Type B pancreatic cell (in vitro differentiated cells): ENCODE data around the gene ADORA3. TPM values are rescaled to one million over a fixed set of nuclear protein-coding genes. Genes with fewer than 3 reads are reported as not detected.

Experiments
- DNase-seq: peaks from one replicate; pipeline ENCODE4 v3.0.0; 2021; ENCODE audit warnings: mixed read lengths; ENCODE audit not compliant: unreplicated experiment; ENCODE audit errors: extremely low spot score
- H3K27ac Mint-ChIP-seq: 2 replicates; pipeline ENCODE4 v1.8.0; 2021; ENCODE audit warnings: mild to moderate bottlenecking, mixed read lengths
- H3K27me3 Mint-ChIP-seq: 2 replicates; pipeline ENCODE4 v1.8.0; 2021; ENCODE audit warnings: mixed read lengths
- H3K36me3 Mint-ChIP-seq: 2 replicates; pipeline ENCODE4 v1.8.0; 2021; ENCODE audit warnings: mixed read lengths
- H3K4me1 Mint-ChIP-seq: one replicate; pipeline ENCODE4 v1.8.0; 2021; ENCODE audit warnings: mixed read lengths; ENCODE audit not compliant: unreplicated experiment
- H3K4me3 Mint-ChIP-seq: 2 replicates; pipeline ENCODE4 v1.8.0; 2021; ENCODE audit warnings: mild to moderate bottlenecking, mixed read lengths
- H3K9me3 Mint-ChIP-seq: 2 replicates; pipeline ENCODE4 v1.8.0; 2021; ENCODE audit warnings: mixed read lengths
- CTCF ChIP-seq: fragments of 200-600 bp; sonication (generic); conservative IDR thresholded peaks from 2 replicates; pipeline ENCODE4 v1.5.0; 2021; ENCODE audit warnings: antibody characterized with exemption, mild to moderate bottlenecking
- total RNA-seq: library from RNA; stranded (reverse); gene quantifications from 2 replicates; pipeline ENCODE4 v1.2.1, GENCODE V29; 2021; ENCODE audit warnings: low replicate concordance

Gene ADORA3
- total RNA-seq, 1 donor from 2014 or later, result not detected

- no peak overlapping the region for H3K27ac Mint-ChIP-seq
- no peak for TF ChIP-seq CTCF
- H3K36me3 Mint-ChIP-seq, result peaks cover 5% of the 10 kb centered on the region
- H3K9me3 Mint-ChIP-seq, result no peaks in the 10 kb centered on the region
- no peak overlapping the region for H3K4me3 Mint-ChIP-seq
- no peaks in the 10 kb centered on the region for H3K4me1 Mint-ChIP-seq
- no peaks in the 10 kb centered on the region for H3K27me3 Mint-ChIP-seq
- no peak for DNase-seq
Observed at GRCh38 chr1:111471538-111471937, 31.9 kb downstream of the ADORA3 start.

- no peak overlapping the region for H3K27ac Mint-ChIP-seq
- H3K27me3 Mint-ChIP-seq, result no peaks in the 10 kb centered on the region
- no peak overlapping the region for H3K4me3 Mint-ChIP-seq
- H3K9me3 Mint-ChIP-seq, result no peaks in the 10 kb centered on the region
- TF ChIP-seq CTCF, result no peak
- no peaks in the 10 kb centered on the region for H3K4me1 Mint-ChIP-seq
- peaks cover 5% of the 10 kb centered on the region for H3K36me3 Mint-ChIP-seq
- no peak for DNase-seq
Observed at GRCh38 chr1:111471012-111471411, 32.4 kb downstream of the ADORA3 start.

GRCh38 chr1:111470596-111470995 is 32.8 kb downstream of the ADORA3 start:
- no peak for TF ChIP-seq CTCF
- DNase-seq, result no peak
- no peaks in the 10 kb centered on the region for H3K4me1 Mint-ChIP-seq
- peaks cover 5% of the 10 kb centered on the region for H3K36me3 Mint-ChIP-seq
- no peak overlapping the region for H3K27ac Mint-ChIP-seq
- H3K27me3 Mint-ChIP-seq, result no peaks in the 10 kb centered on the region
- H3K4me3 Mint-ChIP-seq, result no peak overlapping the region
- no peaks in the 10 kb centered on the region for H3K9me3 Mint-ChIP-seq

GRCh38 chr1:111469539-111469938 is 33.9 kb downstream of the ADORA3 start:
- TF ChIP-seq CTCF, result no peak
- no peak overlapping the region for H3K27ac Mint-ChIP-seq
- H3K9me3 Mint-ChIP-seq, result no peaks in the 10 kb centered on the region
- H3K36me3 Mint-ChIP-seq, result peaks cover 5% of the 10 kb centered on the region
- no peak overlapping the region for H3K4me3 Mint-ChIP-seq
- no peaks in the 10 kb centered on the region for H3K27me3 Mint-ChIP-seq
- DNase-seq, result no peak
- H3K4me1 Mint-ChIP-seq, result no peaks in the 10 kb centered on the region

GRCh38 chr1:111468717-111469100 is 34.7 kb downstream of the ADORA3 start:
- no peak for TF ChIP-seq CTCF
- no peak for DNase-seq
- no peaks in the 10 kb centered on the region for H3K27me3 Mint-ChIP-seq
- H3K36me3 Mint-ChIP-seq, result peaks cover 5% of the 10 kb centered on the region
- H3K27ac Mint-ChIP-seq, result no peak overlapping the region
- no peaks in the 10 kb centered on the region for H3K4me1 Mint-ChIP-seq
- no peaks in the 10 kb centered on the region for H3K9me3 Mint-ChIP-seq
- H3K4me3 Mint-ChIP-seq, result no peak overlapping the region
